HG02571 (cell line): ENCODE results near the gene LRIT1.

Experiments
- ATAC-seq: cut with Tn5 transposase; IDR thresholded peaks from one replicate; pipeline ENCODE4 v1.9.1; 2021; ENCODE audit warnings: mild to moderate bottlenecking, moderate library complexity; ENCODE audit not compliant: unreplicated experiment

The LRIT1 gene

GRCh38 chr10:84254552-84255478 is 13.5 kb upstream of the LRIT1 start:
- ATAC-seq, result no peak

GRCh38 chr10:84248794-84249193 is 7.4 kb upstream of the LRIT1 start:
- no peak for ATAC-seq

- no peak for ATAC-seq
Observed at GRCh38 chr10:84247496-84247895, 6.2 kb upstream of the LRIT1 start.

GRCh38 chr10:84244651-84245270 is 3.4 kb upstream of the LRIT1 start, which contains the start of gene RGR:
TSS of gene RGR (plus strand) at chr10:84245053. CDS start at chr10:84245091, 38 bp downstream.
- no peak for ATAC-seq

GRCh38 chr10:84243759-84244158 is 2.4 kb upstream of the LRIT1 start:
- ATAC-seq, result no peak

GRCh38 chr10:84238909-84239308 is 2.4 kb downstream of the LRIT1 start:
- ATAC-seq, result no peak

GRCh38 chr10:84237199-84238051 is 3.9 kb downstream of the LRIT1 start:
- ATAC-seq, result no peak

GRCh38 chr10:84236807-84237198 is 4.5 kb downstream of the LRIT1 start:
- no peak for ATAC-seq

GRCh38 chr10:84235096-84235495 is 6.2 kb downstream of the LRIT1 start:
- no peak for ATAC-seq

GRCh38 chr10:84234479-84234878 is 6.9 kb downstream of the LRIT1 start:
- ATAC-seq, result no peak

GRCh38 chr10:84233940-84234339 is 7.4 kb downstream of the LRIT1 start:
- ATAC-seq, result no peak

GRCh38 chr10:84232376-84232775 is 9.0 kb downstream of the LRIT1 start:
- ATAC-seq, result no peak

GRCh38 chr10:84230359-84230758 is 11.0 kb downstream of the LRIT1 start:
- no peak for ATAC-seq

GRCh38 chr10:84227810-84228209 is 13.5 kb downstream of the LRIT1 start:
- ATAC-seq, result no peak

GRCh38 chr10:84226616-84227015 is 14.7 kb downstream of the LRIT1 start:
- no peak for ATAC-seq

- ATAC-seq, result no peak
Observed at GRCh38 chr10:84225427-84226173, 15.7 kb downstream of the LRIT1 start, which contains the start of gene LRIT2. TSS of gene LRIT2 (minus strand) at chr10:84225544. CDS start at chr10:84225520, 24 bp downstream.

- ATAC-seq, result no peak
Observed at GRCh38 chr10:84224411-84225028, 16.8 kb downstream of the LRIT1 start.

GRCh38 chr10:84221916-84222315 is 19.4 kb downstream of the LRIT1 start:
- no peak for ATAC-seq

- ATAC-seq, result no peak
Observed at GRCh38 chr10:84217746-84218145, 23.6 kb downstream of the LRIT1 start.

GRCh38 chr10:84216834-84217233 is 24.5 kb downstream of the LRIT1 start:
- no peak for ATAC-seq
